WTC11 (cell line): ENCODE data around the gene EXOC4. TPM values are rescaled to one million over a fixed set of nuclear protein-coding genes. Genes with fewer than 3 reads are reported as not detected.
A peak's percentile ranks its signal among the peaks of the same experiment; 100 is the strongest.

ENCODE experiments used
- ATAC-seq: fragments of 200-7000 bp; cut with Tn5 transposase; 2 replicates; pipeline ENCODE4 v1.10.0; 2021; ENCODE audit warnings: mild to moderate bottlenecking, moderate library complexity
- CTCF ChIA-PET: fragments of 300-600 bp; sonication (Branson Sonifier 250); formaldehyde crosslinking; loops from one replicate; lab custom pipeline; 2021; ENCODE audit warnings: antibody characterized with exemption; lab: Charles Lee
- POLR2A ChIA-PET: fragments of 350-600 bp; sonication (Branson Sonifier 250); formaldehyde crosslinking; loops from one replicate; lab custom pipeline; 2021; ENCODE audit warnings: antibody characterized with exemption; lab: Charles Lee
- DNase-seq: peaks from one replicate; pipeline ENCODE4 v3.0.0; 2021; ENCODE audit warnings: low spot score
- H3K27ac Mint-ChIP-seq: 2 replicates; pipeline ENCODE4 v1.8.0; 2021; ENCODE audit warnings: mixed read lengths
- H3K27me3 Mint-ChIP-seq: 2 replicates; pipeline ENCODE4 v1.8.0; 2021; ENCODE audit warnings: low read depth, mild to moderate bottlenecking, moderate library complexity, mixed read lengths
- H3K36me3 Mint-ChIP-seq: 2 replicates; pipeline ENCODE4 v1.8.0; 2021; ENCODE audit warnings: mixed read lengths
- H3K4me1 Mint-ChIP-seq: 2 replicates; pipeline ENCODE4 v1.8.0; 2022; ENCODE audit warnings: mixed read lengths
- H3K4me3 Mint-ChIP-seq: 2 replicates; pipeline ENCODE4 v1.8.0; 2021; ENCODE audit warnings: mild to moderate bottlenecking, moderate library complexity, mixed read lengths
- H3K9me3 Mint-ChIP-seq: 2 replicates; pipeline ENCODE4 v1.8.0; 2021; ENCODE audit warnings: mixed read lengths
- ATF1 ChIP-seq: sonication (generic); formaldehyde crosslinking; IDR thresholded peaks from 2 replicates; pipeline ENCODE4 v1.8.1; 2023; ENCODE audit warnings: mild to moderate bottlenecking, moderate library complexity, missing genetic modification reagents
- EMX1 ChIP-seq: fragments of 250-450 bp; sonication (Bioruptor Pico); IDR thresholded peaks from 2 replicates; pipeline ENCODE4 v1.8.0; 2021; ENCODE audit warnings: mild to moderate bottlenecking
- ESRRA ChIP-seq: sonication (generic); formaldehyde crosslinking; IDR thresholded peaks from 2 replicates; pipeline ENCODE4 v1.8.1; 2022; ENCODE audit warnings: mild to moderate bottlenecking, missing genetic modification reagents, borderline replicate concordance
- FOXJ3 ChIP-seq: sonication (generic); formaldehyde crosslinking; IDR thresholded peaks from 2 replicates; pipeline ENCODE4 v1.9.0; 2021; ENCODE audit warnings: missing genetic modification reagents, mild to moderate bottlenecking, borderline replicate concordance
- FOXK1 ChIP-seq: sonication (generic); formaldehyde crosslinking; IDR thresholded peaks from 2 replicates; pipeline ENCODE4 v1.8.0; 2022; ENCODE audit warnings: mild to moderate bottlenecking, moderate library complexity, missing genetic modification reagents
- GTF2I ChIP-seq: fragments of 250-450 bp; sonication (Bioruptor Pico); conservative IDR thresholded peaks from 2 replicates; pipeline ENCODE4 v1.4.0; 2021; ENCODE audit warnings: mild to moderate bottlenecking
- KAT7 ChIP-seq: sonication (generic); formaldehyde crosslinking; IDR thresholded peaks from 2 replicates; pipeline ENCODE4 v1.8.1; 2023; ENCODE audit warnings: missing genetic modification reagents, mild to moderate bottlenecking, borderline replicate concordance
- MYBL2 ChIP-seq: sonication (generic); formaldehyde crosslinking; IDR thresholded peaks from 2 replicates; pipeline ENCODE4 v1.8.1; 2023; ENCODE audit warnings: mild to moderate bottlenecking, moderate library complexity, missing genetic modification reagents
- NFE2L1 ChIP-seq: sonication (generic); formaldehyde crosslinking; IDR thresholded peaks from 2 replicates; pipeline ENCODE4 v1.8.1; 2023; ENCODE audit warnings: missing genetic modification reagents
- RORB ChIP-seq: fragments of 250-450 bp; sonication (Bioruptor Pico); IDR thresholded peaks from 2 replicates; pipeline ENCODE4 v1.9.0; 2021; ENCODE audit warnings: mild to moderate bottlenecking
- TEAD1 ChIP-seq: sonication (generic); formaldehyde crosslinking; IDR thresholded peaks from 2 replicates; pipeline ENCODE4 v1.8.0; 2022; ENCODE audit warnings: mild to moderate bottlenecking, missing genetic modification reagents
- ZBTB21 ChIP-seq: sonication (generic); formaldehyde crosslinking; IDR thresholded peaks from 2 replicates; pipeline ENCODE4 v1.8.1; 2023; ENCODE audit warnings: mild to moderate bottlenecking, missing genetic modification reagents, borderline replicate concordance
- ZNF121 ChIP-seq: sonication (generic); formaldehyde crosslinking; IDR thresholded peaks from 2 replicates; pipeline ENCODE4 v1.8.0; 2023; ENCODE audit warnings: missing genetic modification reagents
- ZNF423 ChIP-seq: fragments of 250-450 bp; sonication (Bioruptor Pico); IDR thresholded peaks from 2 replicates; pipeline ENCODE4 v2.1.2; 2022; ENCODE audit warnings: mild to moderate bottlenecking, moderate library complexity
- total RNA-seq: library from RNA; stranded (reverse); gene quantifications from 3 replicates; pipeline ENCODE4 v1.2.3, GENCODE V29; 2021
- TF ChIP-seq, protein P1 (sequence below): sonication (generic); formaldehyde crosslinking; IDR thresholded peaks from 2 replicates; pipeline ENCODE4 v1.8.0; 2023; ENCODE audit warnings: missing genetic modification reagents, mild to moderate bottlenecking, borderline replicate concordance
- TF ChIP-seq, protein P2 (sequence below): sonication (generic); formaldehyde crosslinking; IDR thresholded peaks from 2 replicates; pipeline ENCODE4 v1.8.0; 2022; ENCODE audit warnings: mild to moderate bottlenecking, missing genetic modification reagents
- TF ChIP-seq, protein P3 (sequence below): sonication (generic); formaldehyde crosslinking; IDR thresholded peaks from 2 replicates; pipeline ENCODE4 v1.8.1; 2023; ENCODE audit warnings: mild to moderate bottlenecking, missing genetic modification reagents, moderate library complexity
- TF ChIP-seq, protein P4 (sequence below): fragments of 250-450 bp; sonication (Bioruptor Pico); IDR thresholded peaks from 2 replicates; pipeline ENCODE4 v1.9.0; 2021; ENCODE audit warnings: mild to moderate bottlenecking
- TF ChIP-seq, protein P5 (sequence below): fragments of 200-600 bp; IDR thresholded peaks from 2 replicates; pipeline ENCODE4 v1.8.0; 2022; ENCODE audit warnings: antibody characterized with exemption
- TF ChIP-seq, protein P6 (sequence below): sonication (generic); formaldehyde crosslinking; IDR thresholded peaks from 2 replicates; pipeline ENCODE4 v1.8.1; 2022; ENCODE audit warnings: mild to moderate bottlenecking, missing genetic modification reagents, moderate library complexity, borderline replicate concordance

The EXOC4 gene
- total RNA-seq, 1 experiment from 2014 or later, result 62.0 TPM

DNA sequence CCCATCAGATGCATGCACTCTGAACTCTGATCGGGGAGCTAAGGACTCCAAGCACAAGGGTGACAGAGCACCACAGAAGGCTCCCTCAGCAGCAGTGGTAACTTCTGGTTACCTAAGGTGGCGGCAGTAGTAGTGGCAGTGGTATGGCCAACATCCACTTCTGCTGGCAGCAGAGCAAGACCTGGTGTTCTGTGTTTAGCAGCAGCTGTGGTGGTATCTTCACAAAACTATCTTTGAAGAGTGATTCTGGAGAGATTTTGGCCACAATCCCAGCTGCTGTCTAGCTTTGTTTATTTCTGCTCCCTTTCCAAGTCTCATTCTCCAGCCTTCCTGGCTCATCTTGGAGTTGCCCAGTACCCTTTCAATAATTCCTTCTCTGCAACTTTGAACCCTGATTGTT lies 771.9 kb downstream of the EXOC4 start:
- ATAC-seq (no peak), DNase-seq (no peak)
- Mint-ChIP-seq H3K27ac (no peak overlapping the region), H3K4me3 (no peak overlapping the region), H3K27me3 (peaks cover 19% of the 10 kb centered on the region), H3K36me3 (peaks cover 14% of the 10 kb centered on the region), H3K9me3 (peaks cover 22% of the 10 kb centered on the region), H3K4me1 (peaks cover 50% of the 10 kb centered on the region)
- POLR2A ChIA-PET, result no interaction called here
- TF ChIP-seq, protein P1, sequence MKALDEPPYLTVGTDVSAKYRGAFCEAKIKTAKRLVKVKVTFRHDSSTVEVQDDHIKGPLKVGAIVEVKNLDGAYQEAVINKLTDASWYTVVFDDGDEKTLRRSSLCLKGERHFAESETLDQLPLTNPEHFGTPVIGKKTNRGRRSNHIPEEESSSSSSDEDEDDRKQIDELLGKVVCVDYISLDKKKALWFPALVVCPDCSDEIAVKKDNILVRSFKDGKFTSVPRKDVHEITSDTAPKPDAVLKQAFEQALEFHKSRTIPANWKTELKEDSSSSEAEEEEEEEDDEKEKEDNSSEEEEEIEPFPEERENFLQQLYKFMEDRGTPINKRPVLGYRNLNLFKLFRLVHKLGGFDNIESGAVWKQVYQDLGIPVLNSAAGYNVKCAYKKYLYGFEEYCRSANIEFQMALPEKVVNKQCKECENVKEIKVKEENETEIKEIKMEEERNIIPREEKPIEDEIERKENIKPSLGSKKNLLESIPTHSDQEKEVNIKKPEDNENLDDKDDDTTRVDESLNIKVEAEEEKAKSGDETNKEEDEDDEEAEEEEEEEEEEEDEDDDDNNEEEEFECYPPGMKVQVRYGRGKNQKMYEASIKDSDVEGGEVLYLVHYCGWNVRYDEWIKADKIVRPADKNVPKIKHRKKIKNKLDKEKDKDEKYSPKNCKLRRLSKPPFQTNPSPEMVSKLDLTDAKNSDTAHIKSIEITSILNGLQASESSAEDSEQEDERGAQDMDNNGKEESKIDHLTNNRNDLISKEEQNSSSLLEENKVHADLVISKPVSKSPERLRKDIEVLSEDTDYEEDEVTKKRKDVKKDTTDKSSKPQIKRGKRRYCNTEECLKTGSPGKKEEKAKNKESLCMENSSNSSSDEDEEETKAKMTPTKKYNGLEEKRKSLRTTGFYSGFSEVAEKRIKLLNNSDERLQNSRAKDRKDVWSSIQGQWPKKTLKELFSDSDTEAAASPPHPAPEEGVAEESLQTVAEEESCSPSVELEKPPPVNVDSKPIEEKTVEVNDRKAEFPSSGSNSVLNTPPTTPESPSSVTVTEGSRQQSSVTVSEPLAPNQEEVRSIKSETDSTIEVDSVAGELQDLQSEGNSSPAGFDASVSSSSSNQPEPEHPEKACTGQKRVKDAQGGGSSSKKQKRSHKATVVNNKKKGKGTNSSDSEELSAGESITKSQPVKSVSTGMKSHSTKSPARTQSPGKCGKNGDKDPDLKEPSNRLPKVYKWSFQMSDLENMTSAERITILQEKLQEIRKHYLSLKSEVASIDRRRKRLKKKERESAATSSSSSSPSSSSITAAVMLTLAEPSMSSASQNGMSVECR (CRISPR knock-in tag), result no peak
- TF ChIP-seq ESRRA (CRISPR knock-in tag) (no peak), ZBTB21 (CRISPR knock-in tag) (no peak), ZNF121 (CRISPR knock-in tag) (no peak)
- TF ChIP-seq, protein P2, sequence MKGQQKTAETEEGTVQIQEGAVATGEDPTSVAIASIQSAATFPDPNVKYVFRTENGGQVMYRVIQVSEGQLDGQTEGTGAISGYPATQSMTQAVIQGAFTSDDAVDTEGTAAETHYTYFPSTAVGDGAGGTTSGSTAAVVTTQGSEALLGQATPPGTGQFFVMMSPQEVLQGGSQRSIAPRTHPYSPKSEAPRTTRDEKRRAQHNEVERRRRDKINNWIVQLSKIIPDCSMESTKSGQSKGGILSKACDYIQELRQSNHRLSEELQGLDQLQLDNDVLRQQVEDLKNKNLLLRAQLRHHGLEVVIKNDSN (CRISPR knock-in tag), result no peak
- CTCF ChIA-PET, result interaction anchor here (0.6 to 1.6 kb wide), 3 partner anchors 9 to 476 kb away, joined by 3 to 7 read pairs (median 4); no protein-coding TSS in a partner anchor

DNA sequence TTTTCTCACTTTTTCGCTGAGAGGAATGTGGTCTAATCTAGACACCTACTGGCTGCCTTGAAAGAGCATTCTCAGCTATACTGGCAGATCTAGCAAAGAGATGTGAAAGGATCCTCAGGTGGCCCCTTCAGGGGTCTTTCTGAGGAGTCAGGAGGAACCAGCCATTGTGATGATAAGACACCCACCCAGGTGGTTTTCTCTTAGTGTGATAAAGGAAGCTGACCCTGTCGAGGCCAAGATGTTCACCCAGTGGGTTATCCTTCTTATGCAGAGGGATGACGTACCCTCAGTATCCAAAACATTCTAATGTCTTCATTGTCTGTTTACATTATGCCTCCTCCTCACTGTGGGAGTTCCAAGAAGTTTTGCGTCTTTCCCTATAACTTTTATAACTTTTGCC lies 776.0 kb downstream of the EXOC4 start:
- DNase-seq (peak; percentile 15), ATAC-seq (peak; percentile 95)
- Mint-ChIP-seq H3K36me3 (peaks cover 29% of the 10 kb centered on the region), H3K4me3 (no peak overlapping the region), H3K27me3 (peaks cover 22% of the 10 kb centered on the region), H3K9me3 (peaks cover 39% of the 10 kb centered on the region), H3K4me1 (peaks cover 29% of the 10 kb centered on the region), H3K27ac (peak overlapping the region; percentile 28; the same call in 1 of the 2 replicates)
- ChIA-PET CTCF (interaction anchor here (1.1 to 6.2 kb wide), 2 partner anchors 12 to 112 kb away, joined by 4 to 27 read pairs; no protein-coding TSS in a partner anchor), POLR2A (no interaction called here)
- TF ChIP-seq TEAD1 (CRISPR knock-in tag) (peak; percentile 55; the same call in 1 of the 2 replicates), ZNF121 (CRISPR knock-in tag) (no peak), ZNF423 (peak; percentile 91), FOXK1 (CRISPR knock-in tag) (peak; percentile 51; the same call in 1 of the 2 replicates)
- TF ChIP-seq, protein P3, sequence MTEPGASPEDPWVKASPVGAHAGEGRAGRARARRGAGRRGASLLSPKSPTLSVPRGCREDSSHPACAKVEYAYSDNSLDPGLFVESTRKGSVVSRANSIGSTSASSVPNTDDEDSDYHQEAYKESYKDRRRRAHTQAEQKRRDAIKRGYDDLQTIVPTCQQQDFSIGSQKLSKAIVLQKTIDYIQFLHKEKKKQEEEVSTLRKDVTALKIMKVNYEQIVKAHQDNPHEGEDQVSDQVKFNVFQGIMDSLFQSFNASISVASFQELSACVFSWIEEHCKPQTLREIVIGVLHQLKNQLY (CRISPR knock-in tag), result no peak

DNA sequence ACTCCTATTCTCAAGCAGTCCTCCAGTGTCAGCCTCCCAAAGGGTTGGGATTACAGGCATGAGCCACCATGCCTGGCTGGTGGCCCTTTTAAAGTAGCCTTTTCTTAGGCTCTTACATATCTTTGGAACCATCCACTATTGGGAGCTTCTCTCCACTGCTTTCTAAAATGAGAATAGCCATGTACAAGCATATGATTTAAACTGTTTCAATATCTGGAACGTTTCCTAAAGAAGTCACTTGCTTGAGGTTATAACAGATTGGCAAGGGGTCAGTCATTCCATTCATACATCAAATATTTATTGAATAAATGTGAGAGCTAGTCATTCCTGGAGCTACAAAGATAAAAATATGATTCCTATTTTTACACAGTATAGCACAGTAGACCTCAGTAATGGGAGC lies 776.9 kb downstream of the EXOC4 start:
- H3K27ac Mint-ChIP-seq, result no peak overlapping the region
- no peak for ATAC-seq
- TF ChIP-seq, protein P4, sequence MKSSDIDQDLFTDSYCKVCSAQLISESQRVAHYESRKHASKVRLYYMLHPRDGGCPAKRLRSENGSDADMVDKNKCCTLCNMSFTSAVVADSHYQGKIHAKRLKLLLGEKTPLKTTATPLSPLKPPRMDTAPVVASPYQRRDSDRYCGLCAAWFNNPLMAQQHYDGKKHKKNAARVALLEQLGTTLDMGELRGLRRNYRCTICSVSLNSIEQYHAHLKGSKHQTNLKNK (CRISPR knock-in tag), result no peak
- TF ChIP-seq MYBL2 (CRISPR knock-in tag) (no peak), KAT7 (CRISPR knock-in tag) (no peak), ATF1 (CRISPR knock-in tag) (no peak), EMX1 (CRISPR knock-in tag) (no peak), FOXJ3 (CRISPR knock-in tag) (no peak), RORB (CRISPR knock-in tag) (no peak), GTF2I (CRISPR knock-in tag) (no peak), NFE2L1 (no peak)
- TF ChIP-seq, protein P5, sequence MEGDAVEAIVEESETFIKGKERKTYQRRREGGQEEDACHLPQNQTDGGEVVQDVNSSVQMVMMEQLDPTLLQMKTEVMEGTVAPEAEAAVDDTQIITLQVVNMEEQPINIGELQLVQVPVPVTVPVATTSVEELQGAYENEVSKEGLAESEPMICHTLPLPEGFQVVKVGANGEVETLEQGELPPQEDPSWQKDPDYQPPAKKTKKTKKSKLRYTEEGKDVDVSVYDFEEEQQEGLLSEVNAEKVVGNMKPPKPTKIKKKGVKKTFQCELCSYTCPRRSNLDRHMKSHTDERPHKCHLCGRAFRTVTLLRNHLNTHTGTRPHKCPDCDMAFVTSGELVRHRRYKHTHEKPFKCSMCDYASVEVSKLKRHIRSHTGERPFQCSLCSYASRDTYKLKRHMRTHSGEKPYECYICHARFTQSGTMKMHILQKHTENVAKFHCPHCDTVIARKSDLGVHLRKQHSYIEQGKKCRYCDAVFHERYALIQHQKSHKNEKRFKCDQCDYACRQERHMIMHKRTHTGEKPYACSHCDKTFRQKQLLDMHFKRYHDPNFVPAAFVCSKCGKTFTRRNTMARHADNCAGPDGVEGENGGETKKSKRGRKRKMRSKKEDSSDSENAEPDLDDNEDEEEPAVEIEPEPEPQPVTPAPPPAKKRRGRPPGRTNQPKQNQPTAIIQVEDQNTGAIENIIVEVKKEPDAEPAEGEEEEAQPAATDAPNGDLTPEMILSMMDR, result no peak
- TF ChIP-seq, protein P6, sequence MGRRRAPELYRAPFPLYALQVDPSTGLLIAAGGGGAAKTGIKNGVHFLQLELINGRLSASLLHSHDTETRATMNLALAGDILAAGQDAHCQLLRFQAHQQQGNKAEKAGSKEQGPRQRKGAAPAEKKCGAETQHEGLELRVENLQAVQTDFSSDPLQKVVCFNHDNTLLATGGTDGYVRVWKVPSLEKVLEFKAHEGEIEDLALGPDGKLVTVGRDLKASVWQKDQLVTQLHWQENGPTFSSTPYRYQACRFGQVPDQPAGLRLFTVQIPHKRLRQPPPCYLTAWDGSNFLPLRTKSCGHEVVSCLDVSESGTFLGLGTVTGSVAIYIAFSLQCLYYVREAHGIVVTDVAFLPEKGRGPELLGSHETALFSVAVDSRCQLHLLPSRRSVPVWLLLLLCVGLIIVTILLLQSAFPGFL (CRISPR knock-in tag), result no peak
- TF ChIP-seq, all 79 proteins: peak for 0

More for the DNA sequence above, 776.9 kb downstream of the EXOC4 start:
- POLR2A ChIA-PET, result no interaction called here
- H3K4me1 Mint-ChIP-seq, result peaks cover 38% of the 10 kb centered on the region
- no peak overlapping the region for H3K4me3 Mint-ChIP-seq
- peaks cover 22% of the 10 kb centered on the region for H3K27me3 Mint-ChIP-seq
- CTCF ChIA-PET, result interaction anchor here (6.2 kb wide), 1 partner anchor 111 kb away, joined by 27 read pairs; no protein-coding TSS in a partner anchor
- peaks cover 29% of the 10 kb centered on the region for H3K36me3 Mint-ChIP-seq
- H3K9me3 Mint-ChIP-seq, result peaks cover 39% of the 10 kb centered on the region
- DNase-seq, result no peak
